Body of pancreas (tissue), 4 donors: ENCODE measurements around the gene FARS2. TPM values are rescaled to one million over a fixed set of nuclear protein-coding genes. Genes with fewer than 3 reads are reported as not detected.

ENCODE experiments used
- ATAC-seq: fragments of 150-250 bp; one replicate; pipeline ENCODE4 v1.9.1; 2016
- DNase-seq, 4 donors: peaks; one replicate each; pipeline ENCODE4 v3.0.0-alpha.2; 2019
- H3K27ac ChIP-seq, 4 donors: fragments of 200-600 bp; sonication (generic); 1 replicate in 3 of 4; 2 replicates in 1 of 4; pipeline versions ENCODE4 v1.5.1 to v1.6.1; 2016 to 2019; ENCODE audit warnings: mild to moderate bottlenecking in 1 of 4, mixed read lengths in 1 of 4, moderate library complexity in 1 of 4
- H3K27me3 ChIP-seq, 2 donors: fragments of 200-600 bp; sonication (generic); one replicate each; pipeline ENCODE4 v1.6.0; 2016; ENCODE audit warnings: mild to moderate bottlenecking in 1 of 2
- H3K36me3 ChIP-seq, 2 donors: fragments of 200-600 bp; sonication (generic); replicated peaks in 1 of 2; 2 replicates each; pipeline ENCODE4 v1.5.1; 2016; ENCODE audit warnings: low read depth in 2 of 2; ENCODE audit not compliant: insufficient read depth in 1 of 2
- H3K4me1 ChIP-seq: fragments of 200-600 bp; sonication (generic); one replicate; pipeline ENCODE4 v1.6.0; 2016
- H3K4me3 ChIP-seq, 2 donors: fragments of 200-600 bp; sonication (generic); 1 replicate in 1 of 2; 2 replicates in 1 of 2; pipeline ENCODE4 v1.5.1; 2016 to 2019
- H3K9me3 ChIP-seq, 3 donors: fragments of 200-600 bp; sonication (generic); 1 replicate in 2 of 3; 2 replicates in 1 of 3; pipeline ENCODE4 v1.5.1; 2016
- POLR2A ChIP-seq, 3 donors: fragments of 450-650 bp; IDR thresholded peaks; one replicate each; pipeline ENCODE4 v1.6.1; 2016; ENCODE audit warnings: antibody characterized with exemption in 3 of 3, mild to moderate bottlenecking in 2 of 3
- WGBS, 2 donors: methylation state at CpG; one replicate each; pipeline ENCODE4 v1.1.5; 2017; 5-methylcytosine and 5-hydroxymethylcytosine counted together
- intact Hi-C: fragments of 100-400 bp; cut with DNase I; formaldehyde crosslinking; loops from one replicate; pipeline ENCODE4 v1.15.1; 2023
- total RNA-seq, 2 donors: library from RNA; depleted of rRNA; stranded (reverse); fragments of >200 nt; gene quantifications; one replicate each; pipeline ENCODE4 v1.1.0, GENCODE V29; 2016
- TF ChIP-seq, protein P1 (sequence below), 7 experiments: fragments of 450-650 bp in 4 of 7; fragments of 200-600 bp in 3 of 7; sonication (generic) in 3 of 7; IDR thresholded peaks; one replicate each; pipeline ENCODE4 v1.5.1; 2016 to 2019; ENCODE audit warnings: antibody characterized with exemption in 7 of 7

FARS2 gene
- total RNA-seq, 2 donors from 2014 or later = 6.5 to 9.6 TPM

DNA sequence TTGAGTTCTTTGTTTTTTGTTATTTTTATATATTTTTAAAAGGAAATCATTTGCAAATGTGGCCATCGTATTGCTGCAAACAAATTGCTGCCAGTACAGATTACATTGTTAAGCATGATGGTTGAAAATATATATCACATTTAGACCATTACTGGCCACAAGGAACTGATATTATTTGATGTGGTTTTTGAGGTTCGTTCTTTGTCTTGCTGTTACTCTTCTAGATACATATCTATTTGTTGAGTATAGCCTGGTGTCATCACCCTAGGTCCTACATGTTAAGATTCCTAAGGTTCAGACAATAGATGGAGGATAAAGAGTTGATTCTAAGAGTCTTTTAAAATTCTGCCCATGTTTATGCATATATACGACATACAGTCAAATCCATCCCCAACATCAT is 306.0 kb downstream of the FARS2 start:
- TF ChIP-seq, protein P1, sequence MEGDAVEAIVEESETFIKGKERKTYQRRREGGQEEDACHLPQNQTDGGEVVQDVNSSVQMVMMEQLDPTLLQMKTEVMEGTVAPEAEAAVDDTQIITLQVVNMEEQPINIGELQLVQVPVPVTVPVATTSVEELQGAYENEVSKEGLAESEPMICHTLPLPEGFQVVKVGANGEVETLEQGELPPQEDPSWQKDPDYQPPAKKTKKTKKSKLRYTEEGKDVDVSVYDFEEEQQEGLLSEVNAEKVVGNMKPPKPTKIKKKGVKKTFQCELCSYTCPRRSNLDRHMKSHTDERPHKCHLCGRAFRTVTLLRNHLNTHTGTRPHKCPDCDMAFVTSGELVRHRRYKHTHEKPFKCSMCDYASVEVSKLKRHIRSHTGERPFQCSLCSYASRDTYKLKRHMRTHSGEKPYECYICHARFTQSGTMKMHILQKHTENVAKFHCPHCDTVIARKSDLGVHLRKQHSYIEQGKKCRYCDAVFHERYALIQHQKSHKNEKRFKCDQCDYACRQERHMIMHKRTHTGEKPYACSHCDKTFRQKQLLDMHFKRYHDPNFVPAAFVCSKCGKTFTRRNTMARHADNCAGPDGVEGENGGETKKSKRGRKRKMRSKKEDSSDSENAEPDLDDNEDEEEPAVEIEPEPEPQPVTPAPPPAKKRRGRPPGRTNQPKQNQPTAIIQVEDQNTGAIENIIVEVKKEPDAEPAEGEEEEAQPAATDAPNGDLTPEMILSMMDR (IDR thresholded peaks at IDR 0.05) = no peak
- no peak for TF ChIP-seq POLR2A (IDR thresholded peaks at IDR 0.05)
- H3K4me1 ChIP-seq = no peaks in the 10 kb centered on the region
- ATAC-seq (no peak), DNase-seq (no peak)
- no peak overlapping the region for H3K27ac ChIP-seq
- no peaks in the 10 kb centered on the region for H3K9me3 ChIP-seq
- H3K27me3 ChIP-seq = no peaks in the 10 kb centered on the region
- no peaks in the 10 kb centered on the region for H3K36me3 ChIP-seq
- intact Hi-C loops = no loop called here
- H3K4me3 ChIP-seq = no peak overlapping the region
- WGBS, 2 donors = 90 to 94% methylated on average over 3 of the region's 3 CpGs

DNA sequence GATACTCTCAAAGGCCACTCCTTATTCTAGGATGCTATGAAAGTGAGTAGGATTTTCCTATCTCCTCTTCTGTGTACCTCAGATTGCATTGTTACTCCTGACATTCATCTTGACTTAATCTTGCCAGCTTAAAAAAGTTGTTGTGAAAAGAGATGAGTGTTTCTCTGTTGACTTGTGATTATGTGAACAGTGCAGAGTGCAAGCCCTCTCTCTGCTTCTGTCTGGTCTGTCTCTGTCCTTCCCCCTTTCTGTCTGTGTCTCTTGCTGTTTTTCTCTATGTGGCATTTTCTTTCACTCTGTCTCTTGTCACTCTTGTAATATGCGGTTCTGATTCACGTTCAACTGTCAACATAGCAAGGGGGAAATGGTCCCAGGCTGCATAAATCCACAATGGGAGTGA is 306.6 kb downstream of the FARS2 start:
- ATAC-seq (no peak), DNase-seq (no peak)
- intact Hi-C loops = no loop called here
- no peaks in the 10 kb centered on the region for H3K4me1 ChIP-seq
- H3K36me3 ChIP-seq = no peaks in the 10 kb centered on the region
- H3K27ac ChIP-seq = no peak overlapping the region
- 89 to 92% methylated on average over 2 of the region's 2 CpGs for WGBS, 2 donors
- TF ChIP-seq, protein P1 (IDR thresholded peaks at IDR 0.05) = no peak
- no peak for TF ChIP-seq POLR2A (IDR thresholded peaks at IDR 0.05)
- H3K4me3 ChIP-seq = no peak overlapping the region
- no peaks in the 10 kb centered on the region for H3K27me3 ChIP-seq
- no peaks in the 10 kb centered on the region for H3K9me3 ChIP-seq

DNA sequence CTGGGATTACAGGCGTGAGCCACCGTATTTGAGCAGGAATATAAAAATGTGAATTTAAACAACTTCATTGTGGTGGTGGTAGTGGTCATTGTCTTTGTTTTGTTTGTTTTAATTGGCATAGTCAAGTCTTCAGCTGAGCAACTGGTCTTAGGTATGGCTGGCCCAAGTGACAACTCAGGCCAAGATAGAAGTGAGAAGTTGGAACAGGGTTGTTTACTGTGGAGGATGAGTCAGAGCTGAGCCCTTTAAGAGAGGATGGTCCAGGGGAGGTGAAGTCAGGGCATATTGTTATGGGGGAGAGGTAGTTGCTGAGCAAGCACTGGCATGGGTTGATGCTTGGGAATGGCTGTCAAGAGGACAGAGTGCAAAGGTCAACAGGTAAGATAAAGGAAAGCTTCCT is 308.2 kb downstream of the FARS2 start:
- no peak overlapping the region for H3K4me3 ChIP-seq
- H3K4me1 ChIP-seq = no peaks in the 10 kb centered on the region
- DNase-seq (no peak), ATAC-seq (no peak)
- no peaks in the 10 kb centered on the region for H3K9me3 ChIP-seq
- no peaks in the 10 kb centered on the region for H3K27me3 ChIP-seq
- intact Hi-C loops = no loop called here
- no peak for TF ChIP-seq POLR2A (IDR thresholded peaks at IDR 0.05)
- TF ChIP-seq, protein P1 (IDR thresholded peaks at IDR 0.05) = no peak
- 100% methylated on average over 2 of the region's 2 CpGs for WGBS, 2 donors
- H3K36me3 ChIP-seq = no peaks in the 10 kb centered on the region
- no peak overlapping the region for H3K27ac ChIP-seq

DNA sequence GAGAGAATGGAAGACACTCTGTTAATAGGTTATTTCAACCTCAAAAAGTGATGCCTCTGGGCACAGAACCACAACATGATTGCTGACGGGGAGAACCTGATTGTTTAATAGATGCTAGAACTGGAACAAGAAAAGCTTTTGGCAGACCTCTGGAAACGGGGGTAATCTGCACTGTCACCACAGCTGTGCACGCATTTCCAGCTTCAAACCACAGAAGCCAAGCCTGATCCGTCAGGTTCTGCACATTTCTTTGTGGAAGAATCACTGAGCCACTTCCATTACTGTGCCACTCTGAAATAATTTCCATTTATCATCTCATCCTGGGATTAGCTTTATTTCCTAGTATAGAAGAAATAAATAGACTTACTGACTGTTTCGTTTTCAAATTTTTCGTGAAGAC is 309.3 kb downstream of the FARS2 start:
- Histone ChIP-seq H3K4me1 (no peaks in the 10 kb centered on the region), H3K36me3 (no peaks in the 10 kb centered on the region), H3K27me3 (no peaks in the 10 kb centered on the region), H3K27ac (no peak overlapping the region), H3K9me3 (no peaks in the 10 kb centered on the region), H3K4me3 (no peak overlapping the region)
- no peak for DNase-seq
- intact Hi-C loops = no loop called here
- no peak for ATAC-seq
- TF ChIP-seq, protein P1 (IDR thresholded peaks at IDR 0.05) = no peak
- TF ChIP-seq POLR2A (IDR thresholded peaks at IDR 0.05) = no peak
- 71 to 81% methylated on average over 6 of the region's 6 CpGs for WGBS, 2 donors

DNA sequence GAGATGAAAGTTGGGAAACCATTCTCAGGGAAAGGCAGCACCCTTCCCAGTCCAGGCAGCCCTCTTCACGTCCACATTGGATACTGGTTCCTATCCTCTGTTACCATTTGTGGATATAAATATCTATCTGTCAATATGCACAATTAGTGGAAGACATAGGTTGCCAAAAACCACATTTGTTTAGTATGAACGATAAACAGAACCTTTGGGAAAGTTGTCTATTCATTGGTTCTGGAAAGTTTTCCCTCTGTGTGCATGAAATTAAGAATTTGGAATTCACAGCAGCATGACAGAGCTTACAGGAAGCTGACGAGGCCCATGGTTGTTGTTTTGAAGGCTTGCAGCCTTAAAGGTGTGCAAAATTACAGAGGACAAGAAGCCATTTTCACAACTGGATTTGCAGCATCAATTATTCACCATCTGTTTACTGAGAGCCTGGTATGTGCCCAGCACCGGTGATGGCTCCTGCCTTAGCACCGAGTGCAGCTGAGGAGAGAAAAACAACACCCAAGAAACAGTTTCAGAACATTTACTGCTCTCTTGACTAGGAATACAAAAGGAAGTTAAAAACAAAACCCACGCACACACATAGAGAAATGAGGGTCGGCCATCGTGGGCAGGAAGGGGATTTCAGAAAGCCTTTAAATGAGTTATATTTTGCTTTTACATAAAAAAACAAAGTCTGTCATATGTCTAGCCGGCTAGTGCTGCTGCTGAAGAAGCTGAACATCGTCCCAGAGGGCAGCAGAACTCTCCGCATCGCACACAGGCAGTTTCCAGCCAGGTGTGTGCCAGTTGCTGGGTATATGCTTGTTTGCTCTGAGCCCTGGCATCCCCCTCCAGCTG is 319.6 kb downstream of the FARS2 start:
- no peaks in the 10 kb centered on the region for H3K36me3 ChIP-seq
- intact Hi-C loops = no loop called here
- no peaks in the 10 kb centered on the region for H3K27me3 ChIP-seq
- TF ChIP-seq, protein P1 (IDR thresholded peaks at IDR 0.05) = no peak
- TF ChIP-seq POLR2A (IDR thresholded peaks at IDR 0.05) = no peak
- ATAC-seq = no peak
- H3K4me3 ChIP-seq = no peak overlapping the region
- H3K4me1 ChIP-seq = no peaks in the 10 kb centered on the region
- 79 to 82% methylated on average over 12 of the region's 12 CpGs for WGBS, 2 donors
- no peaks in the 10 kb centered on the region for H3K9me3 ChIP-seq
- DNase-seq = no peak
- H3K27ac ChIP-seq = no peak overlapping the region
